Stimulated activated CD4-positive, alpha-beta T cell treated with anti-CD3 and anti-CD28 coated beads, Interleukin-12 subunit alpha, Interleukin-12 subunit beta, amount 100 ng/mL, for 24 hours (primary cell): ENCODE results near the gene RAI14.

ENCODE experiments used
- DNase-seq, 2 experiments: peaks; one replicate each; pipeline ENCODE4 v3.0.0-alpha.2; 2020; ENCODE audit warnings: low read depth in 2 of 2

RAI14 gene

GRCh38 chr5:34675857-34676256, 19.7 kb downstream of the RAI14 start:
- no peak for DNase-seq

GRCh38 chr5:34676416-34676815, 20.3 kb downstream of the RAI14 start:
- DNase-seq, result no peak

- no peak for DNase-seq
These were observed 21.3 kb downstream of the RAI14 start for GRCh38 chr5:34677428-34677827.

GRCh38 chr5:34680896-34681295, 24.8 kb downstream of the RAI14 start:
- DNase-seq, result no peak

- DNase-seq, result no peak
These were observed 26.9 kb downstream of the RAI14 start for GRCh38 chr5:34682926-34683623.

- DNase-seq, result no peak
These were observed 28.3 kb downstream of the RAI14 start for GRCh38 chr5:34684281-34684979.

- DNase-seq, result no peak
These were observed 28.8 kb downstream of the RAI14 start for GRCh38 chr5:34684980-34685352.

- DNase-seq, result no peak
These were observed 29.5 kb downstream of the RAI14 start for GRCh38 chr5:34685485-34686165.

- no peak for DNase-seq
These were observed 30.7 kb downstream of the RAI14 start for GRCh38 chr5:34686762-34687268.

GRCh38 chr5:34687269-34688011, 31.3 kb downstream of the RAI14 start:
- no peak for DNase-seq

- no peak for DNase-seq
These were observed 32.1 kb downstream of the RAI14 start for GRCh38 chr5:34688015-34688810.

- DNase-seq, result no peak
These were observed 34.2 kb downstream of the RAI14 start for GRCh38 chr5:34690301-34690700.

GRCh38 chr5:34690898-34691297, 34.8 kb downstream of the RAI14 start:
- DNase-seq, result no peak

- DNase-seq, result no peak
These were observed 35.2 kb downstream of the RAI14 start for GRCh38 chr5:34691326-34691725.

- DNase-seq, result no peak
These were observed 36.7 kb downstream of the RAI14 start for GRCh38 chr5:34692786-34693185.

GRCh38 chr5:34694012-34694411, 37.9 kb downstream of the RAI14 start:
- no peak for DNase-seq

GRCh38 chr5:34694685-34695084, 38.6 kb downstream of the RAI14 start:
- no peak for DNase-seq

GRCh38 chr5:34695275-34696027, 39.3 kb downstream of the RAI14 start:
- no peak for DNase-seq

- no peak for DNase-seq
These were observed 41.4 kb downstream of the RAI14 start for GRCh38 chr5:34697308-34698108.

- no peak for DNase-seq
These were observed 41.9 kb downstream of the RAI14 start for GRCh38 chr5:34698109-34698419.
